DND-41 (cell line): Measurements from ENCODE around the gene AFF1.

Experiments used
- CTCF ChIP-seq: IDR thresholded peaks from 2 replicates; pipeline ENCODE4 v1.5.1; 2012; ENCODE audit warnings: borderline replicate concordance, low read length, moderate library complexity, mild to moderate bottlenecking; ENCODE audit not compliant: poor library complexity, severe bottlenecking; ENCODE audit errors: extremely low read depth
- EZH2 ChIP-seq: IDR thresholded peaks from 3 replicates; pipeline ENCODE4 v1.6.1; 2012; ENCODE audit warnings: borderline replicate concordance, low read depth, mild to moderate bottlenecking, moderate library complexity, low read length, inconsistent platforms; ENCODE audit not compliant: severe bottlenecking

- TF ChIP-seq CTCF (no peak), EZH2 (no peak)
Observed at GRCh38 chr4:87109121-87109520, 174.3 kb downstream of the AFF1 start.
